Suprapubic skin (tissue), 4 donors: Measurements from ENCODE around the gene VEPH1. TPM values are rescaled to one million over a fixed set of nuclear protein-coding genes. Genes with fewer than 3 reads are reported as not detected.

ENCODE experiments used
- DNase-seq, 2 donors: peaks; one replicate each; pipeline ENCODE4 v3.0.0-alpha.2; 2019; ENCODE audit warnings: low spot score in 2 of 2
- H3K27ac ChIP-seq: fragments of 200-600 bp; sonication (generic); one replicate; pipeline ENCODE4 v1.5.1; 2019
- H3K27me3 ChIP-seq: fragments of 200-600 bp; sonication (generic); one replicate; pipeline ENCODE4 v1.5.1; 2019
- H3K36me3 ChIP-seq: fragments of 200-600 bp; sonication (generic); one replicate; pipeline ENCODE4 v1.5.1; 2019
- H3K4me1 ChIP-seq: fragments of 200-600 bp; sonication (generic); one replicate; pipeline ENCODE4 v1.5.1; 2019
- H3K4me3 ChIP-seq: fragments of 200-600 bp; sonication (generic); one replicate; pipeline ENCODE4 v1.5.1; 2019; ENCODE audit warnings: mild to moderate bottlenecking
- H3K9me3 ChIP-seq: fragments of 200-600 bp; sonication (generic); one replicate; pipeline ENCODE4 v1.5.1; 2019
- EP300 ChIP-seq: sonication (generic); formaldehyde crosslinking; IDR thresholded peaks from one replicate; pipeline ENCODE4 v1.6.1; 2017; ENCODE audit warnings: antibody characterized with exemption
- POLR2A ChIP-seq, 2 donors: fragments of 450-650 bp; IDR thresholded peaks; one replicate each; pipeline ENCODE4 v1.6.1; 2017; ENCODE audit warnings: antibody characterized with exemption in 2 of 2, mild to moderate bottlenecking in 2 of 2, moderate library complexity in 2 of 2
- POLR2AphosphoS5 ChIP-seq, 3 donors: sonication (generic); formaldehyde crosslinking; IDR thresholded peaks; one replicate each; pipeline ENCODE4 v1.6.1; 2017; ENCODE audit warnings: antibody characterized with exemption in 3 of 3
- WGBS: methylation state at CpG from one replicate; pipeline ENCODE4 v1.1.5; 2018; 5-methylcytosine and 5-hydroxymethylcytosine counted together
- total RNA-seq, 4 donors: library from RNA; depleted of rRNA; stranded (reverse); fragments of >200 nt; gene quantifications; one replicate each; pipeline ENCODE4 v1.1.0, GENCODE V29; 2016
- TF ChIP-seq, protein P1 (sequence below), 2 donors: fragments of 200-600 bp in 1 of 2; fragments of 450-650 bp in 1 of 2; sonication (generic) in 1 of 2; IDR thresholded peaks; one replicate each; pipeline ENCODE4 v1.5.1; 2016 to 2019; ENCODE audit warnings: antibody characterized with exemption in 2 of 2, mild to moderate bottlenecking in 1 of 2, moderate library complexity in 1 of 2

The VEPH1 gene
- total RNA-seq, 4 donors from 2014 or later, result 2.9 to 9.3 (median 5.7) TPM

DNA sequence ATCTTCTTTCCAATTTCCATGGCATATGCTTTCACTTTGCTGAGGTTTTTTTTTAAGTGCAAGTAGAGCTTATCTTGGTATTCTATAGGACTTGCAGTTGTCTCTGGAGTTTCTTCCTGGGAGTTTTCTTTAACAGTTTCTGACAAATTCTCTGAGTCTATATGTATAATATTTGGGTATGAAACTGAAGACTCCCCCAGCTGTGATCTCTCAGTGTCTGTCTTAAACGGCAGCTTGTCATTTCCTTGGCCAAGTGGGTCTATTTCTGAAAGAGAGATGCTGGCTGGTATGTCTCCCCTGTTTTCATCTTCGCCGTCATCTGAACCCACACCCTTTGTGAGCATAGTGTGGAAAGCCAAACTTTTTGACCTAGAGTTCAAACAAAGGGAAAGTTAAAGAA lies 139.8 kb downstream of the VEPH1 start:
- 89% methylated on average over 3 of the region's 3 CpGs for WGBS
- TF ChIP-seq, protein P1, sequence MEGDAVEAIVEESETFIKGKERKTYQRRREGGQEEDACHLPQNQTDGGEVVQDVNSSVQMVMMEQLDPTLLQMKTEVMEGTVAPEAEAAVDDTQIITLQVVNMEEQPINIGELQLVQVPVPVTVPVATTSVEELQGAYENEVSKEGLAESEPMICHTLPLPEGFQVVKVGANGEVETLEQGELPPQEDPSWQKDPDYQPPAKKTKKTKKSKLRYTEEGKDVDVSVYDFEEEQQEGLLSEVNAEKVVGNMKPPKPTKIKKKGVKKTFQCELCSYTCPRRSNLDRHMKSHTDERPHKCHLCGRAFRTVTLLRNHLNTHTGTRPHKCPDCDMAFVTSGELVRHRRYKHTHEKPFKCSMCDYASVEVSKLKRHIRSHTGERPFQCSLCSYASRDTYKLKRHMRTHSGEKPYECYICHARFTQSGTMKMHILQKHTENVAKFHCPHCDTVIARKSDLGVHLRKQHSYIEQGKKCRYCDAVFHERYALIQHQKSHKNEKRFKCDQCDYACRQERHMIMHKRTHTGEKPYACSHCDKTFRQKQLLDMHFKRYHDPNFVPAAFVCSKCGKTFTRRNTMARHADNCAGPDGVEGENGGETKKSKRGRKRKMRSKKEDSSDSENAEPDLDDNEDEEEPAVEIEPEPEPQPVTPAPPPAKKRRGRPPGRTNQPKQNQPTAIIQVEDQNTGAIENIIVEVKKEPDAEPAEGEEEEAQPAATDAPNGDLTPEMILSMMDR (IDR thresholded peaks at IDR 0.05), result no peak
- TF ChIP-seq POLR2AphosphoS5 (IDR thresholded peaks at IDR 0.05) (no peak), POLR2A (IDR thresholded peaks at IDR 0.05) (no peak), EP300 (no peak)
- Histone ChIP-seq H3K27ac (no peak overlapping the region), H3K4me3 (no peak overlapping the region), H3K27me3 (no peaks in the 10 kb centered on the region), H3K4me1 (no peaks in the 10 kb centered on the region), H3K9me3 (no peaks in the 10 kb centered on the region), H3K36me3 (no peaks in the 10 kb centered on the region)
- no peak for DNase-seq

DNA sequence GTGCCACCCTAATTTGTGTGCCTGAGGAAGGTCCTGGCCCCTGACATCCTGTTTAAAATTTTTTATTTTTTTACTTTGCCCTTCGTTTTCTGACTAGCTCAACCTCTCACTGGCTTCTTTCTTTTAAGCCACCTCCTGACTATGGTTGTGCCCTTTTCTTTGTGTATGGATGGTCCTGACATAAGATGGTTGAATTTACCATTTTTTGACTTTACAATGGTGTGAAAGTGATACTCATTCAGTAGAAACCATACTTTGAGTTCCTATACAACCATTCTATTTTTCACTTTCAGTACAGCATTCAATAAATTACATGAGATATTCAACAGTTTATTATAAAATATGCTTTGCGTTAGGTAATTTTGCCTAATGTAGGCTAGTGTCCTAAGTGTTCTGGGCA lies 140.9 kb downstream of the VEPH1 start:
- Histone ChIP-seq H3K36me3 (no peaks in the 10 kb centered on the region), H3K4me1 (no peaks in the 10 kb centered on the region), H3K9me3 (no peaks in the 10 kb centered on the region), H3K27me3 (no peaks in the 10 kb centered on the region), H3K27ac (no peak overlapping the region), H3K4me3 (no peak overlapping the region)
- 86% methylated on average over 2 of the region's 2 CpGs for WGBS
- no peak for DNase-seq
- TF ChIP-seq POLR2AphosphoS5 (IDR thresholded peaks at IDR 0.05) (no peak), POLR2A (IDR thresholded peaks at IDR 0.05) (no peak), EP300 (no peak)
- TF ChIP-seq, protein P1 (IDR thresholded peaks at IDR 0.05), result no peak

DNA sequence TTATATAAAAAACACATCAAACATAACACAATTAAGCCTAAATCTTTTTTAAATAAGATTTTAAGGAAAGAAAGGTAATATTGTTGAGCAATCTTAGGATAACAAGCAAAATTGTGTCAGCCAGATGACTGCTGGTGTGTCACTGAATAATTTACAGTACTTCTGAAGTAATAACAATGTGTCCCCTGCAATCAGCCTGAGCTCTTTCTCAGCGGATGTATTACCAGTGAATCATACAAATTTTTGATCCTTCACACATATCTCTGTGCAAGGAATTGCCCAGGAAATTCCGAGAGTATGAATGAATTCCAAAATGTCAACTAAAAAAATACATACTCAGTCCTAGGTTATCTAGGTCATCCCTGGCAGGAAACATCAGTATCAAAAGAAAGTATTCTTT lies 143.2 kb downstream of the VEPH1 start:
- 46% methylated on average over 2 of the region's 2 CpGs for WGBS
- Histone ChIP-seq H3K4me3 (no peak overlapping the region), H3K4me1 (no peaks in the 10 kb centered on the region), H3K36me3 (no peaks in the 10 kb centered on the region), H3K9me3 (no peaks in the 10 kb centered on the region), H3K27me3 (no peaks in the 10 kb centered on the region), H3K27ac (no peak overlapping the region)
- TF ChIP-seq POLR2AphosphoS5 (IDR thresholded peaks at IDR 0.05), result no peak
- TF ChIP-seq, protein P1 (IDR thresholded peaks at IDR 0.05), result no peak
- TF ChIP-seq POLR2A (IDR thresholded peaks at IDR 0.05), result no peak
- no peak for DNase-seq

DNA sequence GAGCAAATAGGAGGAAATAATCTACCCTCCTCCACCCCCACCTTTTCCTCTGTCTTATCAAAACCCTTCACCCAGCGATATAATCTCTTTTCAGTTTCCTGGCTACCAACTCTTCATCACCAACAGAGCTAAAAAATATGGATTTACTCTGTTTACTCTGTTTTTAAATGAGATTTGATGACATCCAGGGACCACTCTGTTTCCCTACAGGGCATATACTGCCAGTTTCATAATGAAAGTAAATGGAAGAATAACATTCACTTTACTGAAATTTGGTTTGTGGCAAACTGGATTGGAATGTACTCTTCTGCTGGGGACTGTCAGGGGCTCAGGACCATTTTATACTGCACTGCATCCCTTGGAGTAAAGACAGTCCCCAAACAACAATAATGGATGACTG lies 146.7 kb downstream of the VEPH1 start:
- H3K4me1 ChIP-seq, result no peaks in the 10 kb centered on the region
- no peaks in the 10 kb centered on the region for H3K27me3 ChIP-seq
- no peaks in the 10 kb centered on the region for H3K36me3 ChIP-seq
- no peaks in the 10 kb centered on the region for H3K9me3 ChIP-seq
- no peak for TF ChIP-seq POLR2A (IDR thresholded peaks at IDR 0.05)
- TF ChIP-seq EP300, result no peak
- TF ChIP-seq, protein P1 (IDR thresholded peaks at IDR 0.05), result no peak
- no peak for TF ChIP-seq POLR2AphosphoS5 (IDR thresholded peaks at IDR 0.05)
- WGBS, result 74% methylated on average over 1 of the region's 1 CpG
- no peak for DNase-seq
- no peak overlapping the region for H3K27ac ChIP-seq
- no peak overlapping the region for H3K4me3 ChIP-seq

DNA sequence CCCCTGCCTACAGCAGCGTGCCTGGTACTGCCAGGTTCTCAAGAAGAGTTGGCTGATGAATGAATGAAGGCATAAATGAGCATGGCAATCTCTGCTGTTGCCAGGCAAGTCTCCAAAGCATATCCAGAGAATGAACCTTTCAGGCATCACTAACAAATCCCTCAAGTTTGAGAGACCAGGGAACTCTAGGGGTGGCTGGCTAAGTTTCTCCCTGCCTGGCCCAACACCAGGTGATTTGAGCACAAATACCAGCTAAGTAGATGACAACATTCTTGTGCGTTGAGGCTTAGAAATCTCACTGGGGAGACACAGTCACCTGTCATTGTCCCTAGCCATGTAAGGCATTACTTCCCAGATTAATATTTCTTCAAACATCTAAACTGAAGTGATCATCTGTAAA lies 147.9 kb downstream of the VEPH1 start:
- H3K4me1 ChIP-seq, result no peaks in the 10 kb centered on the region
- H3K27me3 ChIP-seq, result no peaks in the 10 kb centered on the region
- 85% methylated on average over 2 of the region's 2 CpGs for WGBS
- no peak for TF ChIP-seq EP300
- TF ChIP-seq, protein P1 (IDR thresholded peaks at IDR 0.05), result no peak
- no peak for TF ChIP-seq POLR2A (IDR thresholded peaks at IDR 0.05)
- H3K9me3 ChIP-seq, result no peaks in the 10 kb centered on the region
- DNase-seq, result no peak
- no peak overlapping the region for H3K27ac ChIP-seq
- no peaks in the 10 kb centered on the region for H3K36me3 ChIP-seq
- no peak overlapping the region for H3K4me3 ChIP-seq
